Sigmoid colon (tissue), 7 donors: Measurements from ENCODE around the gene CFAP46. TPM values are rescaled to one million over a fixed set of nuclear protein-coding genes. Genes with fewer than 3 reads are reported as not detected.
A peak's percentile ranks its signal among the peaks of the same experiment; 100 is the strongest.
"Not testable (repeated sequence)": the region's sequence is repeated elsewhere in the genome, so short reads cannot be mapped to it uniquely, and the experiment has no call there.

Source experiments
- DNase-seq: peaks from one replicate; pipeline ENCODE4 v3.0.0-alpha.2; 2019
- H3K27ac ChIP-seq, 4 donors: fragments of 200-600 bp; sonication (generic); one replicate each; pipeline ENCODE4 v1.5.1; 2016 to 2019; ENCODE audit warnings: mild to moderate bottlenecking in 1 of 4
- H3K27me3 ChIP-seq, 3 donors: fragments of 200-600 bp; sonication (generic); one replicate each; pipeline ENCODE4 v1.5.1; 2019; ENCODE audit warnings: mild to moderate bottlenecking in 1 of 3
- H3K36me3 ChIP-seq, 4 donors: fragments of 200-600 bp; sonication (generic); one replicate each; pipeline ENCODE4 v1.5.1; 2016 to 2019
- H3K4me1 ChIP-seq, 4 donors: fragments of 200-600 bp; sonication (generic); one replicate each; pipeline ENCODE4 v1.5.1; 2017 to 2019
- H3K4me3 ChIP-seq, 4 donors: fragments of 200-600 bp; sonication (generic); one replicate each; pipeline ENCODE4 v1.5.1; 2017 to 2019; ENCODE audit warnings: mild to moderate bottlenecking in 2 of 4, moderate library complexity in 1 of 4
- H3K9me3 ChIP-seq, 4 donors: fragments of 200-600 bp in 3 of 4; sonication (generic) in 3 of 4; one replicate each; pipeline versions ENCODE4 v1.5.1 to v1.6.1; 2013 to 2019
- CTCF ChIP-seq, 4 experiments: fragments of 450-650 bp in 3 of 4; fragments of 200-600 bp in 1 of 4; IDR thresholded peaks; one replicate each; pipeline ENCODE4 v1.5.1; 2016 to 2019; ENCODE audit warnings: antibody characterized with exemption in 4 of 4, mild to moderate bottlenecking in 3 of 4, moderate library complexity in 2 of 4
- EP300 ChIP-seq, 4 donors: sonication (generic); formaldehyde crosslinking; IDR thresholded peaks; one replicate each; pipeline ENCODE4 v1.6.1; 2017; ENCODE audit warnings: antibody characterized with exemption in 4 of 4
- POLR2A ChIP-seq, 2 donors: fragments of 450-650 bp; IDR thresholded peaks; one replicate each; pipeline ENCODE4 v1.6.1; 2016; ENCODE audit warnings: antibody characterized with exemption in 2 of 2, mild to moderate bottlenecking in 2 of 2, moderate library complexity in 2 of 2
- POLR2AphosphoS5 ChIP-seq, 4 donors: sonication (generic); formaldehyde crosslinking; IDR thresholded peaks; one replicate each; pipeline ENCODE4 v1.6.1; 2017; ENCODE audit warnings: antibody characterized with exemption in 4 of 4
- WGBS, 2 donors: extraction: QIAGEN DNeasy Blood & Tissue Kit; methylation state at CpG; one replicate each; pipeline ENCODE4 v1.1.7; 2013; 5-methylcytosine and 5-hydroxymethylcytosine counted together
- intact Hi-C: fragments of 100-400 bp; cut with DNase I; formaldehyde crosslinking; loops from one replicate; pipeline ENCODE4 v1.15.1; 2023
- polyA plus RNA-seq, 3 donors: library from polyadenylated mRNA; stranded (reverse); fragments of 200-250 nt; gene quantifications; one replicate each; pipeline ENCODE4 v1.2.3, GENCODE V29; 2013
- total RNA-seq, 4 donors: library from RNA; depleted of rRNA; stranded (reverse); fragments of >200 nt; gene quantifications; one replicate each; pipeline ENCODE4 v1.1.0, GENCODE V29; 2016
- donor health status: healthy with polysubstance abuse.
- donor health status: Bipolar disorder and iron deficiency.
- donor health status: healthy.

CFAP46 gene
- total and polyA plus RNA-seq, 7 donors: 0.10 to 1.7 (median 0.38) TPM; not detected in 3

GRCh38 chr10:132891368-132891767 is 51.0 kb downstream of the CFAP46 start:
- H3K4me3 ChIP-seq: no peak overlapping the region
- TF ChIP-seq POLR2AphosphoS5 (IDR thresholded peaks at IDR 0.05): peak in 2 of 4 donors; percentile 17 to 43
- no peak for TF ChIP-seq EP300 (IDR thresholded peaks at IDR 0.05)
- H3K36me3 ChIP-seq: no peaks in the 10 kb centered on the region
- no peak for DNase-seq
- H3K4me1 ChIP-seq: peaks cover 0 to 28% (median 19%) of the 10 kb centered on the region in 4 donors
- H3K27me3 ChIP-seq: peaks cover 0 to 6% (median 0%) of the 10 kb centered on the region in 3 donors
- WGBS, 2 donors: 86 to 88% methylated on average over 6 of the region's 6 CpGs
- peak overlapping the region in 3 of 4 donors; percentile 51 to 65 (median 64) for H3K27ac ChIP-seq
- intact Hi-C loops: no loop called here
- peaks cover 0 to 4% (median 0%) of the 10 kb centered on the region in 4 donors for H3K9me3 ChIP-seq

- H3K4me1 ChIP-seq: peaks cover 0 to 28% (median 19%) of the 10 kb centered on the region in 4 donors
- no peak overlapping the region for H3K27ac ChIP-seq
- peaks cover 0 to 6% (median 0%) of the 10 kb centered on the region in 3 donors for H3K27me3 ChIP-seq
- TF ChIP-seq POLR2AphosphoS5 (IDR thresholded peaks at IDR 0.05) (no peak), POLR2A (IDR thresholded peaks at IDR 0.05) (no peak)
- DNase-seq: no peak
- H3K9me3 ChIP-seq: no peaks in the 10 kb centered on the region
- intact Hi-C loops: no loop called here
- no peaks in the 10 kb centered on the region for H3K36me3 ChIP-seq
- WGBS, 2 donors: 65 to 75% methylated on average over 9 of the region's 9 CpGs
- no peak overlapping the region for H3K4me3 ChIP-seq
Measured at GRCh38 chr10:132890301-132890700, 52.1 kb downstream of the CFAP46 start.

GRCh38 chr10:132889556-132889955 is 52.8 kb downstream of the CFAP46 start:
- intact Hi-C loops: no loop called here
- TF ChIP-seq CTCF (IDR thresholded peaks at IDR 0.05) (no peak), POLR2A (IDR thresholded peaks at IDR 0.05) (no peak), EP300 (IDR thresholded peaks at IDR 0.05) (no peak), POLR2AphosphoS5 (IDR thresholded peaks at IDR 0.05) (no peak)
- WGBS, 2 donors: 57 to 69% methylated on average over 16 of the region's 16 CpGs
- Histone ChIP-seq H3K9me3 (no peaks in the 10 kb centered on the region), H3K27ac (no peak overlapping the region), H3K4me3 (no peak overlapping the region), H3K4me1 (peaks cover 0 to 28% (median 19%) of the 10 kb centered on the region in 4 donors), H3K27me3 (peaks cover 0 to 6% (median 0%) of the 10 kb centered on the region in 3 donors), H3K36me3 (no peaks in the 10 kb centered on the region)
- DNase-seq: peak; percentile 48

- TF ChIP-seq EP300 (IDR thresholded peaks at IDR 0.05): no peak
- no peak for TF ChIP-seq CTCF (IDR thresholded peaks at IDR 0.05)
- TF ChIP-seq POLR2AphosphoS5 (IDR thresholded peaks at IDR 0.05): no peak
- TF ChIP-seq POLR2A (IDR thresholded peaks at IDR 0.05): no peak
- WGBS, 2 donors: 81 to 84% methylated on average over 16 of the region's 16 CpGs
- peaks cover 0 to 28% (median 19%) of the 10 kb centered on the region in 4 donors for H3K4me1 ChIP-seq
- peaks cover 0 to 6% (median 0%) of the 10 kb centered on the region in 3 donors for H3K27me3 ChIP-seq
- no peak overlapping the region for H3K27ac ChIP-seq
- intact Hi-C loops: no loop called here
- H3K9me3 ChIP-seq: no peaks in the 10 kb centered on the region
- peak; percentile 37 for DNase-seq
- H3K36me3 ChIP-seq: no peaks in the 10 kb centered on the region
- no peak overlapping the region for H3K4me3 ChIP-seq
Measured at GRCh38 chr10:132888898-132889490, 53.4 kb downstream of the CFAP46 start.

- 92 to 94% methylated on average over 16 of the region's 16 CpGs for WGBS, 2 donors
- H3K9me3 ChIP-seq, H3K27me3 ChIP-seq, intact Hi-C loops, H3K36me3 ChIP-seq, DNase-seq, H3K27ac ChIP-seq, H3K4me3 ChIP-seq: not testable (repeated sequence)
- peaks cover 0 to 28% (median 19%) of the 10 kb centered on the region in 4 donors for H3K4me1 ChIP-seq
Measured at GRCh38 chr10:132888446-132888845, 53.9 kb downstream of the CFAP46 start.

- Histone ChIP-seq H3K4me1 (peaks cover 0 to 10% (median 6%) of the 10 kb centered on the region in 4 donors), H3K27ac (no peak overlapping the region), H3K36me3 (no peaks in the 10 kb centered on the region), H3K27me3 (peaks cover 0 to 4% (median 0%) of the 10 kb centered on the region in 3 donors), H3K9me3 (no peaks in the 10 kb centered on the region), H3K4me3 (no peak overlapping the region)
- intact Hi-C loops: no loop called here
- peak; percentile 56 for DNase-seq
- no peak for TF ChIP-seq POLR2A (IDR thresholded peaks at IDR 0.05)
- TF ChIP-seq POLR2AphosphoS5 (IDR thresholded peaks at IDR 0.05): no peak
- TF ChIP-seq EP300 (IDR thresholded peaks at IDR 0.05): no peak
- no peak for TF ChIP-seq CTCF (IDR thresholded peaks at IDR 0.05)
- WGBS, 2 donors: 55 to 67% methylated on average over 35 of the region's 35 CpGs
Measured at GRCh38 chr10:132886211-132887099, 55.9 kb downstream of the CFAP46 start.
